NCI-H774 (cell line): ENCODE results near the gene HSD17B11.
"Not testable (repeated sequence)": the region's sequence is repeated elsewhere in the genome, so short reads cannot be mapped to it uniquely, and the experiment has no call there.

ENCODE experiments used
- DNase-seq: peaks from one replicate; lab custom pipeline; 2025; lab: John Stamatoyannopoulos, UW

HSD17B11 gene

DNA sequence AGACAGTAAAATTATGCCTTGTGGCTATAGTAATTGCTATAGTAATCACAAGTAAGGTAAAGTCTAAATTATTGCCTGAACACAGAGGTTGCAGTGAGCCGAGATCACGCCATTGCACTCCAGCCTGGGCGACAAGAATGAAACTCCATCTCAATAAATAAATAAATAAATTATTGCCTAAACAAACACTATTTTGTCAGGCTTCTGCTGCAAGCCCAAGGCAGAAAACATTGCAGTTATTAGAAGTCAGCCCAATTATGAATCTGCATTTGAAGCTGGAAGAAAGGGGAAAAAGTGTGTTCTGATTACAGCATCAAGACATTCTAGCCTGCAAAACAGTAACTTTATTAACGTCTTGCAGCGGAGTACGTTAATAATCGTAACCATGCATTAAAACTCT is 85.4 kb downstream of the HSD17B11 start:
- no peak for DNase-seq

DNA sequence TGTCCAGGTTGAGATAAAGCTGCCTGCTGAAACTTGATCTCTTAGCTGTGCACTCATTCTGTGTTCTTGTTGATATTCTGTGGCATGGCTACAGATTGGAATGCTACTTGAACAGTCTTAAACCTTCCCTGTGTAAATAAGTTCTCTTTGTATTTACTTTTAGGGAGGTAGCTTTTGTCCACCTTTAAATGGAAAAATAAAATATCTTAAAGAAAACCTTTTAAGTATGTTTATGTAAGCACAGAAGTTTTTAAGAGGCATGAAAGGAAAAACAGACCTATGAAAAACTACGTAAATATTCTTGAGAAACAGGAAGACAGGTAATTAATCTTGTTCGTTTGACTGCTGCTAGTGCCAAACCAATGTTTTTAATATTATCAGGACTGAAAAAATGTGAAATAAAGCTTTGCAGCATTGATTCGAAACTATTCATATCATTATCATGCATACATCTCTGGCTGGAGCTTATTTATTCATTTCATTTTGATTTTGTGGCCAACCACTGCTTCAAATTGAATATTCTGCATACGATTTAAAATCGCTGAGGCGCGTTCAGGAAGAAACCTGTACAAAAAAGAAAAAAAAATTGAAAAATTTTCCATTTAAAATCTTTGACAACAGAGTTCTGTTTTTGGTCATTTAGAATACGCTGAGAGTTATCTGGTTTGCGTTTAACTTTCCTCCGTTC is 86.1 kb downstream of the HSD17B11 start:
- no peak for DNase-seq

DNA sequence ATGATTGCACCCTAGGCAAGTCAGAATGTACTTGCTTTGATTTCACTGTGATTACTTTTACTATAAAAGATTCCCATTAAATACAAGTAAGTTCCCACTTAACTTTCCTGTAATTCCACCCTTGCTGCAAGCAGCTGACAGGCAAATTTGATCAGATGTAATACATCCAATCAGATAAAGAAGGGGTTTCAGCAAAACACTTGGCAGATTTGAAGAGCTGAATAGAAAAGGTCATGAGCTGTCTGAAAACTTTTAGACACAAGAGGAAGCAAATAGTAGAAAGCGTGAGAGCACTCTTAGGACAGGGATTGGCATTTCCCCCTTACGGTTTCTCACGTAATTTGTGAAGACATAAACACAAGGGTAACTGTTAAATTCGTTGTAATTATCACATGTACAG is 91.1 kb downstream of the HSD17B11 start:
- DNase-seq: no peak

DNA sequence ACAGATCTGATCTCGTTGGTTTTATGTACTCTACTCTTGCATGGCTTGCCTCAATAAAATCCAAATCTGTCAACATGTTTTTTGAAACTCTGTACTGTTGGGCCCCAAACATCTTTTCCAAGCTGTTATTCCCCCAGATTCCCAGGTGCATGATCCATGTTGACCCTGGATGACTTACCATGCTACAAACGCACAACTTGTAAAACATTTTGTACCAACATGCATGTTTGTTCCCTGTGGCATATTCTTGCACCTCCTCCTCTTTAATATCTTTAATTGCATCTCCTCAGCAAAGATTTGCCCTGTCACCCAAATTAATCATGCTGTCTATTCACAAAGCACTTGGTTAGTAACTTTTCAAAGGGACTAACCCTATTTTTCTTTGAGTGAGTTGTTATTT is 92.6 kb downstream of the HSD17B11 start:
- no peak for DNase-seq

DNA sequence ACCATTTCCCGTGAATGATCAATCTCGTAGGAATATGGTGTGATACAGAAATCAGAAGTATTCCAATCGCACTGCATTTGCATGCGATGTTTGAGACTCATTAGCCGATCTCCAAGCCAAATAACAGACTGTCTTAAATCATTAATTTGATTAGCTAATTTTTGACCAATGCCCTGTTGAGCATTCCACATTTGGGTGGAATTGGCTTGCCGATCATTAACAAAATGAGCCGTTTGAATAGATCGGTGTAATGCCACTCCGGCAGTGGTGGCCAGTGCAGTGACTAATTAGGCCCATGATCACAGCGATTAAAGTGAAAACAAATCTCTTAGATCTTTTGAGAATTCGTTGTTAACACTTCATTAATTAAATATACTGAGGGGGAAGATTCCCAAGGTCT is 96.1 kb downstream of the HSD17B11 start:
- not testable (repeated sequence) for DNase-seq

DNA sequence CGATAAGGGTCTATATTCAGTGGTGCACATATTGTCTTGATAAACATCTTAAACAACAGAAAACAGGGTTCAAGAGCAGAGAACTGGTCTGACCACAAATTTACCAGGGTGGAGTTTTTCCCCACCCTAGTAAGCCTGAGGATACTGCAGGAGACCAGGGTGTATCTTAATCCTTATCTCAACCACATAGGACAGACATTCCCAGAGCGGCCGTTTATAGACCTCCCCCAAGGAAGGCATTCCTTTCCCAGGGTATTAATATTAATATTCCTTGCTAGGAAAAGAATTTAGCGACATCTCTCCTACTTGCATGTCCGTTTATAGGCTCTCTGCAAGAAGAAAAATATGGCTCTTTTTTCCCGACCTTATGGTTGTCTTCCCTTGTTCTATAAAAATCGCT is 97.1 kb downstream of the HSD17B11 start:
- DNase-seq: not testable (repeated sequence)

DNA sequence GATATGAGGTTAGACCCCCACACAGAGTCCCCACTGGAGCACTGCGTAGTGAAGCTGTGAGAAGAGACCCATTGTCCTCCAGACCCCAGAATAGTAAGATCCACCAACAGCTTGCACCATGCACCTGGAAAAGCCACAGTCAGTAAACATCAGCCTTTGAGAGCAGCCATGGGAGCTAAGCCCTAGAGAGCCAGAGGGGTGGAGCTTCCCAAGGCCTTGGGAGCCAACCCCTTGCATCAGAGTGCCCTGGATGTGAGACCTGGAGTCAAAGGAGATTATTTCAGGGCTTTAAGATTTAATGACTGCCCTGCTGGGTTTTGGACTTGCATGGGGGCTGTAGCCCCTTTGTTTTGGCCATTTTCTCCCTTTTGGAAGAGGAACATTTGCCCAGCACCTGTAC is 104.0 kb downstream of the HSD17B11 start:
- no peak for DNase-seq
